ENCODE results near the gene SUPT5H.

The SUPT5H gene

GRCh38 chr19:39401549-39402345, 43.6 kb upstream of the SUPT5H start:
- H3K4me3 ChIP-seq (ENCODE audit: low read depth, low read length): no peak overlapping the region
- TF ChIP-seq CTCF (IDR thresholded peaks at IDR 0.05; ENCODE audit: borderline replicate concordance, insufficient read depth, low read depth, low read length): no peak

- H3K4me3 ChIP-seq (ENCODE audit: low read depth, low read length): peak overlapping the region; percentile 59
- TF ChIP-seq CTCF (IDR thresholded peaks at IDR 0.05; ENCODE audit: borderline replicate concordance, insufficient read depth, low read depth, low read length): no peak
Observed at GRCh38 chr19:39402346-39403300, 42.8 kb upstream of the SUPT5H start.

GRCh38 chr19:39403331-39404312, 41.8 kb upstream of the SUPT5H start:
- no peak for TF ChIP-seq CTCF (IDR thresholded peaks at IDR 0.05; ENCODE audit: borderline replicate concordance, insufficient read depth, low read depth, low read length)
- peak overlapping the region; percentile 59 for H3K4me3 ChIP-seq (ENCODE audit: low read depth, low read length)

GRCh38 chr19:39405261-39405957, 40.0 kb upstream of the SUPT5H start:
- no peak for TF ChIP-seq CTCF (IDR thresholded peaks at IDR 0.05; ENCODE audit: borderline replicate concordance, insufficient read depth, low read depth, low read length)
- H3K4me3 ChIP-seq (ENCODE audit: low read depth, low read length): no peak overlapping the region

GRCh38 chr19:39405958-39406655, 39.3 kb upstream of the SUPT5H start:
- TF ChIP-seq CTCF (IDR thresholded peaks at IDR 0.05; ENCODE audit: borderline replicate concordance, insufficient read depth, low read depth, low read length): no peak

More at GRCh38 chr19:39405958-39406655, 39.3 kb upstream of the SUPT5H start:
- H3K4me3 ChIP-seq (ENCODE audit: low read depth, low read length): peak overlapping the region; percentile 95

Data from GM12875 (cell line).